Activated T-helper 1 cell treated with anti-CD3 and anti-CD28 coated beads, Interleukin-2, amount 50 U/mL, for 16 hours (primary cell): ENCODE data around the gene ZNF30.
"Not testable (repeated sequence)": the region's sequence is repeated elsewhere in the genome, so short reads cannot be mapped to it uniquely, and the experiment has no call there.

Experiments used
- DNase-seq, 2 donors: peaks; one replicate each; pipeline ENCODE4 v3.0.0-alpha.2; 2020; ENCODE audit warnings: low read depth in 1 of 2, low spot score in 1 of 2

ZNF30 gene

GRCh38 chr19:34985249-34986022 lies 58.7 kb downstream of the ZNF30 start:
- no peak for DNase-seq

- DNase-seq: no peak
Measured at GRCh38 chr19:34988119-34988518, 61.4 kb downstream of the ZNF30 start.

- DNase-seq: no peak
Measured at GRCh38 chr19:34989298-34989697, 62.6 kb downstream of the ZNF30 start.

GRCh38 chr19:34990578-34991192 lies 64.0 kb downstream of the ZNF30 start:
- DNase-seq: no peak

GRCh38 chr19:34991542-34992333 lies 65.0 kb downstream of the ZNF30 start:
- no peak for DNase-seq

GRCh38 chr19:34992582-34992981 lies 65.9 kb downstream of the ZNF30 start:
- DNase-seq: not testable (repeated sequence)

GRCh38 chr19:34994286-34994642 lies 67.6 kb downstream of the ZNF30 start:
- no peak for DNase-seq
